H9 (cell line): ENCODE results near the gene FAM3C. TPM values are rescaled to one million over a fixed set of nuclear protein-coding genes. Genes with fewer than 3 reads are reported as not detected.
"Not testable (repeated sequence)": the region's sequence is repeated elsewhere in the genome, so short reads cannot be mapped to it uniquely, and the experiment has no call there.

Experiments
- DNase-seq: peaks from one replicate; pipeline ENCODE4 v3.0.0-alpha.2; 2017
- H2AFZ ChIP-seq: one replicate; pipeline ENCODE4 v1.6.1; 2013; ENCODE audit warnings: mild to moderate bottlenecking, low read length, control low read depth, moderate library complexity
- H2AK5ac ChIP-seq: 2 replicates; pipeline ENCODE4 v1.6.1; 2013; ENCODE audit warnings: low read length, control low read depth, mixed read lengths; ENCODE audit not compliant: insufficient read length
- H2BK120ac ChIP-seq: one replicate; pipeline ENCODE4 v1.6.1; 2013; ENCODE audit warnings: low read depth, mild to moderate bottlenecking, low read length, control low read depth, inconsistent platforms; ENCODE audit not compliant: poor library complexity, severe bottlenecking
- H2BK12ac ChIP-seq: 2 replicates; pipeline ENCODE4 v1.6.1; 2013; ENCODE audit warnings: low read length, control low read depth, mixed read lengths, low read depth; ENCODE audit not compliant: insufficient read length
- H2BK15ac ChIP-seq: 2 replicates; pipeline ENCODE4 v1.6.1; 2013; ENCODE audit warnings: low read depth, low read length, control low read depth
- H2BK20ac ChIP-seq: one replicate; pipeline ENCODE4 v1.6.1; 2013; ENCODE audit warnings: low read depth, mild to moderate bottlenecking, low read length, control low read depth, inconsistent platforms; ENCODE audit not compliant: poor library complexity, severe bottlenecking
- H2BK5ac ChIP-seq: 2 replicates; pipeline ENCODE4 v1.6.1; 2013; ENCODE audit warnings: low read length, control low read depth, mixed read lengths; ENCODE audit not compliant: insufficient read length
- H3K14ac ChIP-seq: 2 replicates; pipeline ENCODE4 v1.6.1; 2013; ENCODE audit warnings: low read length, control low read depth; ENCODE audit not compliant: insufficient read depth
- H3K18ac ChIP-seq: 2 replicates; pipeline ENCODE4 v1.6.1; 2013; ENCODE audit warnings: low read depth, mild to moderate bottlenecking, mixed read lengths, low read length, control low read depth; ENCODE audit not compliant: insufficient read length
- H3K23ac ChIP-seq: 2 replicates; pipeline ENCODE4 v1.6.1; 2013; ENCODE audit warnings: low read length, control low read depth, mixed read lengths, low read depth; ENCODE audit not compliant: insufficient read length
- H3K23me2 ChIP-seq: 2 replicates; pipeline ENCODE4 v1.6.1; 2013; ENCODE audit warnings: low read depth, mild to moderate bottlenecking, mixed read lengths, low read length, control low read depth; ENCODE audit not compliant: insufficient read length, poor library complexity, severe bottlenecking
- H3K27ac ChIP-seq: 2 replicates; pipeline ENCODE4 v1.5.1; 2013; ENCODE audit warnings: low read length, control low read depth, mixed read lengths, low read depth; ENCODE audit not compliant: insufficient read length
- H3K27me3 ChIP-seq: 2 replicates; pipeline ENCODE4 v1.6.1; 2013; ENCODE audit warnings: low read length, control low read depth, inconsistent platforms; ENCODE audit not compliant: insufficient read depth
- H3K4ac ChIP-seq: 2 replicates; pipeline ENCODE4 v1.6.1; 2013; ENCODE audit warnings: low read depth, mild to moderate bottlenecking, control low read depth, inconsistent platforms, low read length, moderate library complexity
- H3K4me1 ChIP-seq: 2 replicates; pipeline ENCODE4 v1.6.1; 2013; ENCODE audit warnings: low read length, control low read depth, inconsistent platforms; ENCODE audit not compliant: insufficient read depth
- H3K4me2 ChIP-seq: 2 replicates; pipeline ENCODE4 v1.6.1; 2013; ENCODE audit warnings: low read length, control low read depth, mixed read lengths; ENCODE audit not compliant: insufficient read length, insufficient read depth
- H3K56ac ChIP-seq: 2 replicates; pipeline ENCODE4 v1.6.1; 2013; ENCODE audit warnings: low read depth, mild to moderate bottlenecking, mixed read lengths, low read length, control low read depth; ENCODE audit not compliant: insufficient read length
- H3K79me1 ChIP-seq: 2 replicates; pipeline ENCODE4 v1.6.1; 2013; ENCODE audit warnings: low read depth, mild to moderate bottlenecking, moderate library complexity, low read length, control low read depth, inconsistent platforms; ENCODE audit not compliant: insufficient read depth, poor library complexity, severe bottlenecking
- H3K79me2 ChIP-seq: 2 replicates; pipeline ENCODE4 v1.6.1; 2013; ENCODE audit warnings: low read length, control low read depth, inconsistent platforms; ENCODE audit not compliant: insufficient read depth
- H3K9ac ChIP-seq: 2 replicates; pipeline ENCODE4 v1.6.1; 2013; ENCODE audit warnings: low read length, control low read depth, mixed read lengths; ENCODE audit not compliant: insufficient read length; ENCODE audit errors: extremely low read depth
- H3K9me3 ChIP-seq: one replicate; pipeline ENCODE4 v1.6.1; 2013; ENCODE audit warnings: low read depth, low read length, inconsistent platforms; ENCODE audit not compliant: control insufficient read depth
- H3T11ph ChIP-seq: one replicate; pipeline ENCODE4 v1.6.1; 2013; ENCODE audit warnings: mild to moderate bottlenecking, low read length, control low read depth, inconsistent platforms
- H4K20me1 ChIP-seq: one replicate; pipeline ENCODE4 v1.6.1; 2013; ENCODE audit not compliant: control insufficient read depth, insufficient read length, insufficient read depth
- H4K5ac ChIP-seq: 2 replicates; pipeline ENCODE4 v1.6.1; 2013; ENCODE audit warnings: low read depth, mild to moderate bottlenecking, mixed read lengths, low read length, control low read depth; ENCODE audit not compliant: insufficient read length
- H4K8ac ChIP-seq: replicated peaks from 2 replicates; pipeline ENCODE4 v1.6.1; 2013; ENCODE audit warnings: low read length, control low read depth, mixed read lengths, low read depth; ENCODE audit not compliant: insufficient read length
- H4K91ac ChIP-seq: 2 replicates; pipeline ENCODE4 v1.6.1; 2013; ENCODE audit warnings: low read depth, mild to moderate bottlenecking, moderate library complexity, mixed read lengths, low read length, control low read depth; ENCODE audit not compliant: insufficient read length
- H3K27ac Mint-ChIP-seq, 3 experiments: 2 replicates in 2 of 3; 3 replicates in 1 of 3; pipeline ENCODE4 v1.8.0; 2020 to 2021; ENCODE audit warnings: mixed read lengths in 3 of 3, mild to moderate bottlenecking in 1 of 3, moderate library complexity in 1 of 3
- H3K27me3 Mint-ChIP-seq: 2 replicates; pipeline ENCODE4 v1.8.0; 2021; ENCODE audit warnings: low read depth, mild to moderate bottlenecking, moderate library complexity, mixed read lengths
- H3K36me3 Mint-ChIP-seq, 3 experiments: 2 replicates in 2 of 3; 3 replicates in 1 of 3; pipeline ENCODE4 v1.8.0; 2020 to 2021; ENCODE audit warnings: low read depth in 3 of 3, mixed read lengths in 3 of 3; ENCODE audit not compliant: insufficient read depth in 1 of 3
- H3K4me1 Mint-ChIP-seq, 2 experiments: 2 replicates each; pipeline ENCODE4 v1.8.0; 2020; ENCODE audit warnings: mixed read lengths in 2 of 2
- H3K4me3 Mint-ChIP-seq, 2 experiments: 2 replicates in 1 of 2; 3 replicates in 1 of 2; pipeline ENCODE4 v1.8.0; 2020 to 2021; ENCODE audit warnings: mild to moderate bottlenecking in 2 of 2, mixed read lengths in 2 of 2, moderate library complexity in 1 of 2
- H3K9me3 Mint-ChIP-seq, 2 experiments: 2 replicates in 1 of 2; 3 replicates in 1 of 2; pipeline ENCODE4 v1.8.0; 2020; ENCODE audit warnings: mild to moderate bottlenecking in 2 of 2, mixed read lengths in 2 of 2, moderate library complexity in 1 of 2
- WGBS: extraction: QIAGEN DNeasy Blood & Tissue Kit; methylation state at CpG from one replicate; pipeline ENCODE4 v1.1.7; 2013; ENCODE audit warnings: missing lambda C conversion rate, low lambda C conversion rate, mixed read lengths; ENCODE audit not compliant: insufficient read length; ENCODE audit errors: extremely low coverage; 5-methylcytosine and 5-hydroxymethylcytosine counted together
- total RNA-seq: library from RNA; stranded (reverse); gene quantifications from 2 replicates; pipeline ENCODE4 v1.2.1, GENCODE V29; 2021
- TF ChIP-seq, protein P1 (sequence below): fragments of 200-600 bp; sonication (generic); conservative IDR thresholded peaks from 3 replicates; pipeline ENCODE4 v1.8.0; 2021; ENCODE audit warnings: antibody characterized with exemption, mild to moderate bottlenecking

Gene FAM3C
- total RNA-seq, 1 experiment from 2014 or later: 64.5 TPM

DNA sequence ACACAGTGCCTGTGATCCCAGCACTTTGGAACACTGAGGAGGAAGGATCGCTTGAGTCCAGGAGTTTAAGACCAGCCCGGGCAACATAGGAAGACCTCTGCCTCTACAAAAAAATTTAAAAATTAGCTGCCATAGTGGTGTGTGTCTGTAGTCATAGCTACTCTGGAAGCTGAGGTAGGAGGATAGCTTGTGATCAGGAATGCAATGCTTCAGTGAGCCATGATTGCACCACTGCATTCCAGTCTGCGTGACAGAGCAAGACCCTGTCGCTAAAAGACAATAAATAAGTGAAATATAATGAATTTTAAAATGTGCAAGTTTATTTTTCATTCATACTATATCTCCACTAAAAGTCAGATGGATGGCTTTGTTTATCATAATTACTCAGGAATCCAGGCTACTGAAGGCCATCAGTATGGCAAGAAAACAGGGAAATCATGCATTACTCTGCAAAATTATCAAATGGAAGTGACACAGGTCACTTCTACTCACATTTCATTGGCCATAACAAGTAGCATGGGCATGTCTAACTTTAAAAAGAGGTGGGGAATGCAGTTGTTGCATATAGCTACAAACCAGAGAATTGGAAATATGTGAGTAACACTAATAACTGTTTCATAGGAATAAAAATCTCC is 32.9 kb upstream of the FAM3C start:
- no peak overlapping the region for H3K27ac ChIP-seq
- H3K4ac ChIP-seq: no peak overlapping the region
- no peaks in the 10 kb centered on the region for H3K23me2 ChIP-seq
- no peak overlapping the region for H2BK12ac ChIP-seq
- no peak overlapping the region for H2AK5ac ChIP-seq
- no peak overlapping the region for H4K8ac ChIP-seq
- no peak overlapping the region for H4K91ac ChIP-seq
- TF ChIP-seq, protein P1, sequence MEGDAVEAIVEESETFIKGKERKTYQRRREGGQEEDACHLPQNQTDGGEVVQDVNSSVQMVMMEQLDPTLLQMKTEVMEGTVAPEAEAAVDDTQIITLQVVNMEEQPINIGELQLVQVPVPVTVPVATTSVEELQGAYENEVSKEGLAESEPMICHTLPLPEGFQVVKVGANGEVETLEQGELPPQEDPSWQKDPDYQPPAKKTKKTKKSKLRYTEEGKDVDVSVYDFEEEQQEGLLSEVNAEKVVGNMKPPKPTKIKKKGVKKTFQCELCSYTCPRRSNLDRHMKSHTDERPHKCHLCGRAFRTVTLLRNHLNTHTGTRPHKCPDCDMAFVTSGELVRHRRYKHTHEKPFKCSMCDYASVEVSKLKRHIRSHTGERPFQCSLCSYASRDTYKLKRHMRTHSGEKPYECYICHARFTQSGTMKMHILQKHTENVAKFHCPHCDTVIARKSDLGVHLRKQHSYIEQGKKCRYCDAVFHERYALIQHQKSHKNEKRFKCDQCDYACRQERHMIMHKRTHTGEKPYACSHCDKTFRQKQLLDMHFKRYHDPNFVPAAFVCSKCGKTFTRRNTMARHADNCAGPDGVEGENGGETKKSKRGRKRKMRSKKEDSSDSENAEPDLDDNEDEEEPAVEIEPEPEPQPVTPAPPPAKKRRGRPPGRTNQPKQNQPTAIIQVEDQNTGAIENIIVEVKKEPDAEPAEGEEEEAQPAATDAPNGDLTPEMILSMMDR: no peak
- no peak overlapping the region for H3K9ac ChIP-seq
- no peak overlapping the region for H2BK15ac ChIP-seq
- H2AFZ ChIP-seq: no peak overlapping the region
- H3K56ac ChIP-seq: no peak overlapping the region
- Mint-ChIP-seq H3K27me3 (no peaks in the 10 kb centered on the region), H3K36me3 (no peaks in the 10 kb centered on the region), H3K4me3 (no peak overlapping the region), H3K4me1 (no peaks in the 10 kb centered on the region), H3K27ac (no peak overlapping the region), H3K9me3 (no peaks in the 10 kb centered on the region; a peak in 1 of 5 replicates)
- no peaks in the 10 kb centered on the region for H3K4me1 ChIP-seq
- no peak overlapping the region for H2BK5ac ChIP-seq
- H3T11ph ChIP-seq: no peak overlapping the region
- no peak overlapping the region for H2BK20ac ChIP-seq
- H3K23ac ChIP-seq: no peak overlapping the region
- H3K27me3 ChIP-seq: no peaks in the 10 kb centered on the region
- H3K9me3 ChIP-seq: no peaks in the 10 kb centered on the region
- H3K18ac ChIP-seq: no peak overlapping the region
- no peaks in the 10 kb centered on the region for H4K20me1 ChIP-seq
- no peak overlapping the region for H3K14ac ChIP-seq
- no peaks in the 10 kb centered on the region for H3K79me2 ChIP-seq
- H3K79me1 ChIP-seq: no peaks in the 10 kb centered on the region
- no peak overlapping the region for H3K4me2 ChIP-seq
- H4K5ac ChIP-seq: no peak overlapping the region
- no peak overlapping the region for H2BK120ac ChIP-seq
- no CpG with 5 or more reads among the region's 4 CpGs for WGBS
- DNase-seq: no peak

DNA sequence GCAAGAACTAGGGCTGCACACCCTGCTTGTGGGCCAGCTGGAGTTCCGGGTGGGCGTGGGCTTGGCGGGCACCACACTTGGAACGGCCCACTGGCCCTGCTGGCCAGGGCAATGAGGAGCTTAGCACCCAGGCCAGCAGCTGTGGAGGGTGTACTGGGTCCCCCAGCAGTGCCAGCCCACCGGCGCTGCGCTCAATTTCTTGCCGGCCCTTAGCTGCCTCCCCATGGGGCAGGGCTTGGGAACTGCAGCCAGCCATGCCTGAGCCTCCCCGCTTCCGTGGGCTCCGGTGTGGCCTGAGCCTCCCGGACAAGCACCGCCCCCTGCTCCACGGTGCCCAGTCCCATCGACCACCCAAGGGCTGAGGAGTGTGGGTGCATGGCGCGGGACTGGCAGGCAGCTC is 25.6 kb upstream of the FAM3C start:
- not testable (repeated sequence) for H4K5ac ChIP-seq, H3K36me3 Mint-ChIP-seq, H3K9me3 ChIP-seq, H3K14ac ChIP-seq, H3K27ac Mint-ChIP-seq, H4K20me1 ChIP-seq, H4K8ac ChIP-seq, H3K56ac ChIP-seq, H3K18ac ChIP-seq, H3K27ac ChIP-seq, H3K4me1 ChIP-seq, H3K23ac ChIP-seq, H3K27me3 ChIP-seq, H3K9ac ChIP-seq, H2AFZ ChIP-seq, H2BK120ac ChIP-seq, H3K79me2 ChIP-seq, H3K4ac ChIP-seq, H2AK5ac ChIP-seq, H3K4me2 ChIP-seq, H3T11ph ChIP-seq, H2BK15ac ChIP-seq, H2BK20ac ChIP-seq, H2BK5ac ChIP-seq, H3K79me1 ChIP-seq, DNase-seq, H3K23me2 ChIP-seq, H2BK12ac ChIP-seq, H3K4me3 Mint-ChIP-seq, H3K4me1 Mint-ChIP-seq, H3K9me3 Mint-ChIP-seq, H3K27me3 Mint-ChIP-seq, H4K91ac ChIP-seq
- no CpG with 5 or more reads among the region's 17 CpGs for WGBS
